WTC11 (cell line): ENCODE data around the gene SYNE3. TPM values are rescaled to one million over a fixed set of nuclear protein-coding genes. Genes with fewer than 3 reads are reported as not detected.

ENCODE experiments used
- ATAC-seq: fragments of 200-7000 bp; cut with Tn5 transposase; 2 replicates; pipeline ENCODE4 v1.10.0; 2021; ENCODE audit warnings: mild to moderate bottlenecking, moderate library complexity
- CTCF ChIA-PET: fragments of 300-600 bp; sonication (Branson Sonifier 250); formaldehyde crosslinking; loops from one replicate; lab custom pipeline; 2021; ENCODE audit warnings: antibody characterized with exemption; lab: Charles Lee
- POLR2A ChIA-PET: fragments of 350-600 bp; sonication (Branson Sonifier 250); formaldehyde crosslinking; loops from one replicate; lab custom pipeline; 2021; ENCODE audit warnings: antibody characterized with exemption; lab: Charles Lee
- DNase-seq: peaks from one replicate; pipeline ENCODE4 v3.0.0; 2021; ENCODE audit warnings: low spot score
- H3K27ac Mint-ChIP-seq: 2 replicates; pipeline ENCODE4 v1.8.0; 2021; ENCODE audit warnings: mixed read lengths
- H3K27me3 Mint-ChIP-seq: 2 replicates; pipeline ENCODE4 v1.8.0; 2021; ENCODE audit warnings: low read depth, mild to moderate bottlenecking, moderate library complexity, mixed read lengths
- H3K36me3 Mint-ChIP-seq: 2 replicates; pipeline ENCODE4 v1.8.0; 2021; ENCODE audit warnings: mixed read lengths
- H3K4me1 Mint-ChIP-seq: 2 replicates; pipeline ENCODE4 v1.8.0; 2022; ENCODE audit warnings: mixed read lengths
- H3K4me3 Mint-ChIP-seq: 2 replicates; pipeline ENCODE4 v1.8.0; 2021; ENCODE audit warnings: mild to moderate bottlenecking, moderate library complexity, mixed read lengths
- H3K9me3 Mint-ChIP-seq: 2 replicates; pipeline ENCODE4 v1.8.0; 2021; ENCODE audit warnings: mixed read lengths
- CBFB ChIP-seq: sonication (generic); formaldehyde crosslinking; IDR thresholded peaks from 2 replicates; pipeline ENCODE4 v1.8.1; 2022; ENCODE audit warnings: mild to moderate bottlenecking, low read depth, missing genetic modification reagents
- CREB1 ChIP-seq: sonication (generic); formaldehyde crosslinking; IDR thresholded peaks from 2 replicates; pipeline ENCODE4 v1.8.0; 2023; ENCODE audit warnings: mild to moderate bottlenecking, missing genetic modification reagents
- CREM ChIP-seq: sonication (generic); formaldehyde crosslinking; IDR thresholded peaks from 2 replicates; pipeline ENCODE4 v1.8.1; 2022; ENCODE audit warnings: mild to moderate bottlenecking, missing genetic modification reagents, moderate library complexity
- ETV6 ChIP-seq: sonication (generic); formaldehyde crosslinking; IDR thresholded peaks from 2 replicates; pipeline ENCODE4 v1.8.1; 2022; ENCODE audit warnings: mild to moderate bottlenecking, missing genetic modification reagents
- FOXJ3 ChIP-seq: sonication (generic); formaldehyde crosslinking; IDR thresholded peaks from 2 replicates; pipeline ENCODE4 v1.9.0; 2021; ENCODE audit warnings: missing genetic modification reagents, mild to moderate bottlenecking, borderline replicate concordance
- HMGXB4 ChIP-seq: sonication (generic); formaldehyde crosslinking; IDR thresholded peaks from 2 replicates; pipeline ENCODE4 v1.8.1; 2023; ENCODE audit warnings: mild to moderate bottlenecking, moderate library complexity, missing genetic modification reagents
- MLX ChIP-seq: sonication (generic); formaldehyde crosslinking; IDR thresholded peaks from 2 replicates; pipeline ENCODE4 v1.8.1; 2023; ENCODE audit warnings: mild to moderate bottlenecking, missing genetic modification reagents, moderate library complexity
- MYBL2 ChIP-seq: sonication (generic); formaldehyde crosslinking; IDR thresholded peaks from 2 replicates; pipeline ENCODE4 v1.8.1; 2023; ENCODE audit warnings: mild to moderate bottlenecking, moderate library complexity, missing genetic modification reagents
- NFYB ChIP-seq: sonication (generic); formaldehyde crosslinking; conservative IDR thresholded peaks from 2 replicates; pipeline ENCODE4 v1.8.0; 2022; ENCODE audit warnings: low read depth, missing genetic modification reagents
- NR2C2 ChIP-seq: sonication (generic); formaldehyde crosslinking; IDR thresholded peaks from 2 replicates; pipeline ENCODE4 v1.8.0; 2022; ENCODE audit warnings: mild to moderate bottlenecking, missing genetic modification reagents
- RORB ChIP-seq: fragments of 250-450 bp; sonication (Bioruptor Pico); IDR thresholded peaks from 2 replicates; pipeline ENCODE4 v1.9.0; 2021; ENCODE audit warnings: mild to moderate bottlenecking
- SOX15 ChIP-seq: fragments of 250-450 bp; sonication (Bioruptor Pico); IDR thresholded peaks from 2 replicates; pipeline ENCODE4 v1.9.0; 2021; ENCODE audit warnings: mild to moderate bottlenecking
- ZNF423 ChIP-seq: fragments of 250-450 bp; sonication (Bioruptor Pico); IDR thresholded peaks from 2 replicates; pipeline ENCODE4 v2.1.2; 2022; ENCODE audit warnings: mild to moderate bottlenecking, moderate library complexity
- total RNA-seq: library from RNA; stranded (reverse); gene quantifications from 3 replicates; pipeline ENCODE4 v1.2.3, GENCODE V29; 2021
- TF ChIP-seq, protein P1 (sequence below): sonication (generic); formaldehyde crosslinking; IDR thresholded peaks from 2 replicates; pipeline ENCODE4 v1.8.0; 2022; ENCODE audit warnings: mild to moderate bottlenecking, missing genetic modification reagents
- TF ChIP-seq, protein P2 (sequence below): fragments of 200-600 bp; IDR thresholded peaks from 2 replicates; pipeline ENCODE4 v1.8.0; 2022; ENCODE audit warnings: antibody characterized with exemption
- TF ChIP-seq, protein P3 (sequence below): fragments of 250-450 bp; sonication (Bioruptor Pico); IDR thresholded peaks from 2 replicates; pipeline ENCODE4 v1.9.0; 2021; ENCODE audit warnings: mild to moderate bottlenecking
- TF ChIP-seq, protein P4 (sequence below): sonication (generic); formaldehyde crosslinking; IDR thresholded peaks from 2 replicates; pipeline ENCODE4 v1.8.0; 2023; ENCODE audit warnings: missing genetic modification reagents

The SYNE3 gene
- total RNA-seq, 1 experiment from 2014 or later: 0.24 TPM

GRCh38 chr14:95518045-95518751 lies 1.7 kb upstream of the SYNE3 start (continued):
- no peak for TF ChIP-seq CREB1 (CRISPR knock-in tag)

GRCh38 chr14:95515596-95516552 lies 576 bp downstream of the SYNE3 start:
- Mint-ChIP-seq H3K9me3 (no peaks in the 10 kb centered on the region), H3K36me3 (no peaks in the 10 kb centered on the region), H3K27me3 (peaks cover 39% of the 10 kb centered on the region), H3K4me3 (peak overlapping the region; percentile 68), H3K27ac (no peak overlapping the region), H3K4me1 (peaks cover 13% of the 10 kb centered on the region)
- POLR2A ChIA-PET: interaction anchor here (1.6 kb wide), 1 partner anchor 18 kb away, joined by 4 read pairs; no protein-coding TSS in a partner anchor
- TF ChIP-seq FOXJ3 (no peak), ZNF423 (peak; percentile 66)
- CTCF ChIA-PET: interaction anchor here (0.5 to 4.9 kb wide), 16 partner anchors 10 to 277 kb away, joined by 3 to 30 read pairs (median 4); no protein-coding TSS in a partner anchor
- peak; percentile 68 for DNase-seq
- peak; percentile 74 for ATAC-seq

DNA sequence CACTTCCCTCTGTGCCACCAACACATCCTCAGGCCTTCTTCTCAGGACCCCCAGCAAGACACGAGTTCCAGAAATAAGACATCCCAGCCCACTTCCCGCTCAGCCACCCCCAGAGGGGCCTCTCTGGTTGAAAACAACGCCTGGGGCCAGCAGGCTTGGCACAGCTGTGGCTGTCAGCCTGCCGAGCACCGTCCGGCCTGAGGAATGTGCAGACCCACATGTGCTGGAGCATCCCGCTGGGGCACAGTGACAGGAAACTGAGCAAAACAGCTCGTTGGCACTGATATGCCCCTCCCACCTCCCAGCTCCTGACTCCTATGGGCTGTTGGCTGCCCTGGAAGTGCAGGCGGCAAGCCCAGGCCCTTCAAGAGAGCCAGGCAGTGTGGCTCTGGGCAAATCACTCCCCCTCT lies 1.4 kb downstream of the SYNE3 start:
- no peaks in the 10 kb centered on the region for H3K36me3 Mint-ChIP-seq
- peaks cover 13% of the 10 kb centered on the region for H3K4me1 Mint-ChIP-seq
- POLR2A ChIA-PET: no interaction called here
- TF ChIP-seq, protein P1, sequence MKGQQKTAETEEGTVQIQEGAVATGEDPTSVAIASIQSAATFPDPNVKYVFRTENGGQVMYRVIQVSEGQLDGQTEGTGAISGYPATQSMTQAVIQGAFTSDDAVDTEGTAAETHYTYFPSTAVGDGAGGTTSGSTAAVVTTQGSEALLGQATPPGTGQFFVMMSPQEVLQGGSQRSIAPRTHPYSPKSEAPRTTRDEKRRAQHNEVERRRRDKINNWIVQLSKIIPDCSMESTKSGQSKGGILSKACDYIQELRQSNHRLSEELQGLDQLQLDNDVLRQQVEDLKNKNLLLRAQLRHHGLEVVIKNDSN: no peak
- no peak for TF ChIP-seq RORB
- no peak for TF ChIP-seq HMGXB4 (CRISPR knock-in tag)
- TF ChIP-seq MYBL2: no peak
- TF ChIP-seq NFYB (CRISPR knock-in tag): no peak
- TF ChIP-seq, protein P2, sequence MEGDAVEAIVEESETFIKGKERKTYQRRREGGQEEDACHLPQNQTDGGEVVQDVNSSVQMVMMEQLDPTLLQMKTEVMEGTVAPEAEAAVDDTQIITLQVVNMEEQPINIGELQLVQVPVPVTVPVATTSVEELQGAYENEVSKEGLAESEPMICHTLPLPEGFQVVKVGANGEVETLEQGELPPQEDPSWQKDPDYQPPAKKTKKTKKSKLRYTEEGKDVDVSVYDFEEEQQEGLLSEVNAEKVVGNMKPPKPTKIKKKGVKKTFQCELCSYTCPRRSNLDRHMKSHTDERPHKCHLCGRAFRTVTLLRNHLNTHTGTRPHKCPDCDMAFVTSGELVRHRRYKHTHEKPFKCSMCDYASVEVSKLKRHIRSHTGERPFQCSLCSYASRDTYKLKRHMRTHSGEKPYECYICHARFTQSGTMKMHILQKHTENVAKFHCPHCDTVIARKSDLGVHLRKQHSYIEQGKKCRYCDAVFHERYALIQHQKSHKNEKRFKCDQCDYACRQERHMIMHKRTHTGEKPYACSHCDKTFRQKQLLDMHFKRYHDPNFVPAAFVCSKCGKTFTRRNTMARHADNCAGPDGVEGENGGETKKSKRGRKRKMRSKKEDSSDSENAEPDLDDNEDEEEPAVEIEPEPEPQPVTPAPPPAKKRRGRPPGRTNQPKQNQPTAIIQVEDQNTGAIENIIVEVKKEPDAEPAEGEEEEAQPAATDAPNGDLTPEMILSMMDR: no peak
- TF ChIP-seq, all 79 proteins: peak for 0
- CTCF ChIA-PET: interaction anchor here (1.1 to 4.9 kb wide), 6 partner anchors 11 to 72 kb away, joined by 3 to 30 read pairs (median 5); no protein-coding TSS in a partner anchor
- H3K27ac Mint-ChIP-seq: no peak overlapping the region
- no peaks in the 10 kb centered on the region for H3K9me3 Mint-ChIP-seq
- H3K27me3 Mint-ChIP-seq: peaks cover 39% of the 10 kb centered on the region
- peak overlapping the region; percentile 36; the same call in 1 of the 2 replicates for H3K4me3 Mint-ChIP-seq
- DNase-seq (peak; percentile 29), ATAC-seq (peak; percentile 20)

DNA sequence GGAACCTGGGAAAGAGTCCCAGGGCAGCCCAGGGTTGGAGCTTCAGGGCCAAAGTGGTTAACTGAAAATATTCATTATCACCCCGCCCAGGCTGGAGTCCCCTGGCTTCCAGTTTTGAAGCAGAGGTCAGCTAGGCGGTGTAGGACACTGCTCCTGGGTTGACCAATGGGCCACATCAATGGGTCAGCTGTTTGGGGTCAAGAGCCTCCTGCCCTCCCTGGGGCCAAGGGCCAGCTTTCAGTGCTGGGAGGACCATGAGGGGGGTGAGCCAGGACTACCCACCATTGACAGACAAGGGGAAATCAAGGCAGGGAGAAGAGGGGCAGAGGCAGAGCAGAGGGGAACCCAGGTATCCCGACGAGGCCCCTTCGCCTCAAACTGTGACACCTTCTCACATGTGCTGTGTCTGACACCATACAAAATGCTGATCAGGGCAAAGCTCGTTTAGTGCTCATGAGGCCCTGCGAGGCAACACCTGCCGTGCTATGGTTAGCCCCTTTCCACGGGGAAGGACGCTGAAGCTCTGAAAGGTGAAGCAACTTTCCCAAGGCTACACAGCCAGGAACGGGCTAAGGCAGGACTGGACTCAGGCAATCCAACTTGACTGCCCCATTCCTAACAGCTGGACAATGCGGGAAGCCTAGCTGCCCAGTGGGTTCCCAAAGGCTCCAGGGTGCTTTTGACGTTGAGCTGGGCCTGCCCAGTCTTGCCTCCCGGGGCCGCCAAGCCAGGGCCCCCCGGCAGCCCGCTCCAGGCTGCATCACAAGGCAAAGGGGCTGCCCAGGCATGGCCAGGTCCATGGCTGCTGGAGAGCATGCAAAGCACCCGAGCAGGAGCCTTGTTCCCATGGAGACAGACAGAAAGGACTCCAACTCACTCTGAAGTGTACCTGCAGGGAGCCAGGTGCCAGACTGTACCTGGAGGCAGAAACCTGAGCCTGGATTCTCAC lies 2.0 kb downstream of the SYNE3 start:
- no peak overlapping the region for H3K27ac Mint-ChIP-seq
- H3K9me3 Mint-ChIP-seq: no peaks in the 10 kb centered on the region
- DNase-seq (no peak), ATAC-seq (peak; percentile 43)
- H3K27me3 Mint-ChIP-seq: peaks cover 39% of the 10 kb centered on the region
- ChIA-PET POLR2A (no interaction called here), CTCF (interaction anchor here (1.1 to 4.9 kb wide), 5 partner anchors 13 to 72 kb away, joined by 3 to 30 read pairs (median 4); no protein-coding TSS in a partner anchor)
- no peaks in the 10 kb centered on the region for H3K36me3 Mint-ChIP-seq
- H3K4me1 Mint-ChIP-seq: peaks cover 13% of the 10 kb centered on the region
- peak overlapping the region; percentile 36; the same call in 1 of the 2 replicates for H3K4me3 Mint-ChIP-seq
- no peak for TF ChIP-seq CBFB (CRISPR knock-in tag)
- no peak for TF ChIP-seq ZNF423
- no peak for TF ChIP-seq CREM (CRISPR knock-in tag)
- TF ChIP-seq, protein P3, sequence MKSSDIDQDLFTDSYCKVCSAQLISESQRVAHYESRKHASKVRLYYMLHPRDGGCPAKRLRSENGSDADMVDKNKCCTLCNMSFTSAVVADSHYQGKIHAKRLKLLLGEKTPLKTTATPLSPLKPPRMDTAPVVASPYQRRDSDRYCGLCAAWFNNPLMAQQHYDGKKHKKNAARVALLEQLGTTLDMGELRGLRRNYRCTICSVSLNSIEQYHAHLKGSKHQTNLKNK: no peak
- no peak for TF ChIP-seq ETV6 (CRISPR knock-in tag)
- no peak for TF ChIP-seq SOX15 (CRISPR knock-in tag)
- TF ChIP-seq MLX: no peak
- TF ChIP-seq NR2C2 (CRISPR knock-in tag): no peak
- TF ChIP-seq, protein P4, sequence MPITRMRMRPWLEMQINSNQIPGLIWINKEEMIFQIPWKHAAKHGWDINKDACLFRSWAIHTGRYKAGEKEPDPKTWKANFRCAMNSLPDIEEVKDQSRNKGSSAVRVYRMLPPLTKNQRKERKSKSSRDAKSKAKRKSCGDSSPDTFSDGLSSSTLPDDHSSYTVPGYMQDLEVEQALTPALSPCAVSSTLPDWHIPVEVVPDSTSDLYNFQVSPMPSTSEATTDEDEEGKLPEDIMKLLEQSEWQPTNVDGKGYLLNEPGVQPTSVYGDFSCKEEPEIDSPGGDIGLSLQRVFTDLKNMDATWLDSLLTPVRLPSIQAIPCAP (CRISPR knock-in tag): no peak
